D341Med (cell line): ENCODE measurements around the gene ATP5PO.

Experiments used
- DNase-seq: peaks from one replicate; pipeline ENCODE4 v3.0.0; 2012; ENCODE audit warnings: low spot score

Gene ATP5PO, protein sequence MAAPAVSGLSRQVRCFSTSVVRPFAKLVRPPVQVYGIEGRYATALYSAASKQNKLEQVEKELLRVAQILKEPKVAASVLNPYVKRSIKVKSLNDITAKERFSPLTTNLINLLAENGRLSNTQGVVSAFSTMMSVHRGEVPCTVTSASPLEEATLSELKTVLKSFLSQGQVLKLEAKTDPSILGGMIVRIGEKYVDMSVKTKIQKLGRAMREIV

DNA sequence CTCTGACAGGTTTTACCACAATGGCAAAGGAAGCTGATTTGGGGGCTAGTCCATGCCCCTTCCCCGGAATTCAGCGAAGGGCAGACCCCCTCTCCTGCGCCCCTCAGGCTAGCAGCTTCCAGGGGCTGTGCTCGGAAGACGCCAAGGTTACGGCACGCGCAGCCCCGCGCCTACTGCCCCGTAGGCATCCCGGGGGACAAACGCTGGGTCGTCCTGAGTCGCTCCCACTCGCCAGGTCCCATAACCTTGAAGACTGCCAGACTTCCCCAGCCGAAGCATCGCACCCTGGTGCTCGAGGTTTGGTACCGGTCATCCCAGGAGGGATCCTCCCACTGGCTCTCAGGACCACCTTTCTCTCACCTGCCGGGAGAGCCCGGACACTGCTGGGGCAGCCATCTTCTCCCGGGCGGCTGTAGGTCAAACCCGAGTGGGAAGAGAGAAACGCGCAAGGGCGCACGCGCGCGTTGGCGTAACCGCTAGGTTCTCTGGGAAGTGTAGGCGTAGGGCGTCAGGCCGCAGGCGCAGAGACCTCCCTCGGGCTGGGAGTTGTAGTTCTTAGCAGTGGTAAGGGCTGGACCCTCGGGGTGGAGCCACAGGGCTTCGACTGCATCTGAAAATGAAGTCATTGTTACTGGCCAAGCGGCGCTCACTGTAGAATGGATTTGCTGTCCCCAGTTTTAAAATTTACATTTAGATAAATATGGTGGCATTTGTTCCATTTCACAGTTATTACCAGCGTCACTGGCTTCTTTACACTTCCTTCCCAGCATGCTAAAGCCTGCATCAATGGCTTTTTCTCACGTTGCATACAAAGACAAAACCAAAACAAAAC lies at the start of gene ATP5PO:
TSS of gene ATP5PO (minus strand) at position 437 of the 832 bp plus-strand sequence. CDS start at position 396, 41 bp downstream.
- peak; percentile 97 for DNase-seq

- no peak for DNase-seq
Measured at GRCh38 chr21:33964706-33965325, 49.2 kb upstream of the ATP5PO start.

DNA sequence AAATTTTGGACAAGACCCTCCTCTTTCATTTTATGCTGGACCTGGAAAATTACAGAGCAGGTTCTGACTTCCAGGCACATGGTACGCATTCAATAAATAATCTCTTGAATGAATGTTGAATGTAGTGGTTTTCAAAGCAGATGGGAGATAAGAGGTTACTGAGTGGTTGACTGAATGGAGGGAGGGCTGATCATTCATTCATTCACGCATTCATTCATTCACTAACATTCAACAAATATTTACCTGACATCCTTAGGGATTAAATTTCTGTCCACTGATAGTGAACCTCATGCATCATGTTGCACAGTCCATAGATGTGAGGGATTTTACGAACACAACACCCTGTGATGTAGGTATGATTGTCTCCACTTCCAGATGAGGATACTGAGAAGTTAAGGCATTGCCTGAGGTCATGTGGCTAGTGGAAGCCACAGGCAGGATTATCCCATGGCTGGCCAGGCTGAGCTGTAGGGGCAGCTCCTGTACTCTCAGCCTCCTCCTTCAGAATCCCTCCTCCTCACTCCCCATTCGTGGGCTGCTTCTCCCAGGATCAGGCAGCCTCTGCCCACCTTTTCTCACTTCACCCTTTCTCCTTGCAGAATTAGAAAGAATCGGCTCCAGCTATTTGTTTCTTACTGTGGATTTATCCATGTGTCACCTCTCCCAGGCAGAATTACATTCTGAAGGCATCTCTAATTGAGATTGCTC lies 48.4 kb upstream of the ATP5PO start:
- DNase-seq: no peak

GRCh38 chr21:33962290-33962689 lies 46.7 kb upstream of the ATP5PO start:
- no peak for DNase-seq

DNA sequence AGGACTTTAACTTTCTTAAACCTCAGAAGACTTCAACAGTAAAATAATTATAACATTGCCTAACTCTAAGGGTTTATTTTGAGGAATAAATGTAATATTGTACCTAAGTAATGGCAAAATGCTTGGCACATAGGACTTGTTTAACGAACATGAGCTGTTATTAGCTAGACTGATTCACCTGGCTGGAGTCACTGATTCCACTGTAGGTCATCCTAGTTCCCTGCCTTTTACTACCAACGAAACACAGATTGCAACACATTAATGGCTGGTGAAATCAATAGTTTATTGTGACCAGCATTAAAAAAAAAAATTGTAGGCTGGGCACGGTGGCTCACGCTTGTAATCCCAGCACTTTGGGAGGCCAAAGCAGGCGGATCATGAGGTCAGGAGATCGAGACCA lies 45.5 kb upstream of the ATP5PO start:
- no peak for DNase-seq

DNA sequence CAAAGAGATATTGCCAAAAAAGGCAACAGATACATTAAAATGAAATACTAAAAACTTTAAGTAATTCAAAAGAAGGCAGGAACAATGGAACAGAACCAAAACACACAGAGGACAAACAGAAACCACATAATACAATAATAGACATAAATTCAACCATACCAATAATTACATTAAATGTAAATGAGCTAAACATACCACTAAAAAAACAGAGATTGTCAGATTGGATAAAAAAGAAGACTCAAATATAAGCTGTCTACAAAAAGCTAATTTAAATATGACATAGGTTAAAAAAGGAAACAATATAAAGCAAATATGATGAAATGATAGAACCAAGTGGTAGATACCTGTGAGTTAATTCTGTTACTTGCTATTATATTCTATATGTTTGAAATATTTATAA lies 44.1 kb upstream of the ATP5PO start:
- DNase-seq: no peak

- DNase-seq: no peak
Measured at GRCh38 chr21:33954395-33954794, 38.8 kb upstream of the ATP5PO start.

DNA sequence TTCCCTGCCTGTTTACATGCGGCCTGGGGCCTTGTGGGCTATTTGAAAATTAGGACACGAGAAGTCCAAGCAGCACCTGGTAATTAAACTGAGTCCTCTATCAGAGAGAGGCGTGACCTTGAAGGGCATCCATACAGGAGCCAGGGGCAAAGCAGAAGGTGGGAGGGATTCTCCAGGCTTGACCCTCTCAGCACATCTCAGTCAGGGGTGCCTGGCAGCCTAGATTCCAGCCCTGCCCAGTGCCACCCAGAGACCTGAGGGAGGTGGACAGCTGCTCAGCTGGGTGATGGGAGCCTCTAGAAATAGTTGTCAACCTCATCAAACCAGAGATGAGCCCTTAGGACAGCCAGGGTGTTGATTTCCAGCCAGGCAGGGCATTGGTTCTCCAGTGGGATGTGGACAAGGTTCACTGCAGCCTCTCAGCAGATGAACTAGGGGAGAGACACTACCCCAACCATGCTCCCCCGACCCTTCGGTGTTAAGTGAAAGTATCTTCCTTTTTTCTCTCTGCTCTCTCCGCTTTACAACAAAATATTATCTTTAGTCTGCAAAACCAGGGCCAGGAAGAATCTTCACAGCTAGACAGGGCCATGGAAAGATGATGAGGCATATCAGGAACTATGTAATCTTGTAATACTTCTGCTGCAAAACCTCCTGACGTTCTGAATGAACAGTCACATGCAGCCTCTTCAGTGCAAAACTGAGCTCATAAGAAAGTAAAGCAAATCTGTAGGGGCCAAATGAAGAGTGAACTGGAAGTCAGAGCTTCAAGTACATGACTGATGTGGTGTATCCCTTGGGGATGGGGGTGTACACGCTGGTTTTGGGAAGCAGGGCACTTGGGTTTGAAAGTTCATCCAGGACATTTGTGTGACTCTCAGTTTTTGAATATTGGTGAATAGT lies 35.9 kb upstream of the ATP5PO start:
- no peak for DNase-seq

- no peak for DNase-seq
Measured at GRCh38 chr21:33950431-33951079, 35.0 kb upstream of the ATP5PO start.

DNA sequence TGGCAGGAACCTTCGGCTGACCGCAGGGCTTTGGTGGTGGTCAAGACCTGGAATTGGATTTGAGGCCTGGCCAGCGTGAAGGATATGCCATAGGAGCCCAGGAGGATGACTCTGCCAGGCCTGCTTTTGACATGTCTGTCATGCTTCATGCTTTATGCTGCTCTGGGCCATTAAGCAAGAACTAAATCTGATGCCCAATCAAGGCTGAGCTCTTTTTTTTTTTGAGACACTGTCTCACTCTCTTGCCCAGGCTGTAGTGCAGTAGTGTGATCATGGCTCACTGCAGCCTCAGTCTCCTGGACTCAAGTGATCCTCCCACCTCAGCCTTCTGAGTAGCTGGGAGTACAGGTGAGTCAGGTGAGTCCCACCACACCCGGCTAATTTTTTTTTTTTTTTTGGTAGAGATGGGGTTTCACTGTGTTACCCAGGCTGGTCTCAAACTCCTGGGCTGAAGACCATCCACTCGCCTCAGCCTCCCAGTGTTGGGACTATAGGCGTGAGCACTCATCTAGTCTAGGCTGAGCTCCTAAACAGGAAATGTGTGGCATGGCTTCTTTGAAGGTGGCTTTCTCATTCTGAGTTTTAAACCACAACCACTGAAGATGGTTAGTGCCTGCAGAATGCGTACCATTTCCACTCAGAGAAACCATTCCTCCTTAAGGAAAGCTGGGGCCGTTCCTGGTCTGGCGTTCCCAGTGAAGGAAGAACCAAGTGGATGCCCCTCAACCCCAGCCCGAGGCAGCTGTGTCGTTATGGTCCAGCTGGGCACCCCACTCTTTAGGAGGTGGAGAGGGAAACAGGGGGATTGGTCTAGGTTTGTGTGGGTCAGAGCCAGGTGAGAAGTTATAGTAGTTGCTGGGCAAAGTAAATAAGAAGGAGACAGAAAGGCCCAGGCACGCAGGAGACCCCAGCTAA lies 34.2 kb upstream of the ATP5PO start:
- DNase-seq: no peak

DNA sequence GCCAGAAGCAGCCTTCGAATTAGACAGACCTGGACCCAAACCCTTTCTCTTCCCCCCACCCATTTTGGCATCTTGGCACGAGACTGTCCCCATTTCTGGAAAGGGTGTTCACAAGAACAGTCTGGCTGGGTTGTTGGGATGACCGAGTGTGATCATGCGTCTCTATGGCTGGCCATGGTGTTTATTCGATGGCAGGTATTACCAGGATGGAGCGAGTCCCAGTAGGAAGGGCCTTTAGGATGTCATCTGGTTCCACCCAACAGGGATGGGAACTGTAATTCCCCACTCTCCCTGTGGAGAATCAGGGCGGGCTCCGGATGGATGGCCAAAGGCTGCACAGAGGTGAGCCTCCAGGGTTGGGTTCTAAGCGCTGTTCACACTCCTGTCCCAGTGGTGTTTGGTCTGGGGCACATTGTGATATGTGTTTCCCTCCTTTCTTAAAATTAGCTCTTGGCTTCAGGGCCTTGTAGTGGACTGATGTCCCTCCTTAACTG lies 33.4 kb upstream of the ATP5PO start:
- no peak for DNase-seq

GRCh38 chr21:33948096-33948950 lies 32.7 kb upstream of the ATP5PO start:
- peak; percentile 48 for DNase-seq

DNA sequence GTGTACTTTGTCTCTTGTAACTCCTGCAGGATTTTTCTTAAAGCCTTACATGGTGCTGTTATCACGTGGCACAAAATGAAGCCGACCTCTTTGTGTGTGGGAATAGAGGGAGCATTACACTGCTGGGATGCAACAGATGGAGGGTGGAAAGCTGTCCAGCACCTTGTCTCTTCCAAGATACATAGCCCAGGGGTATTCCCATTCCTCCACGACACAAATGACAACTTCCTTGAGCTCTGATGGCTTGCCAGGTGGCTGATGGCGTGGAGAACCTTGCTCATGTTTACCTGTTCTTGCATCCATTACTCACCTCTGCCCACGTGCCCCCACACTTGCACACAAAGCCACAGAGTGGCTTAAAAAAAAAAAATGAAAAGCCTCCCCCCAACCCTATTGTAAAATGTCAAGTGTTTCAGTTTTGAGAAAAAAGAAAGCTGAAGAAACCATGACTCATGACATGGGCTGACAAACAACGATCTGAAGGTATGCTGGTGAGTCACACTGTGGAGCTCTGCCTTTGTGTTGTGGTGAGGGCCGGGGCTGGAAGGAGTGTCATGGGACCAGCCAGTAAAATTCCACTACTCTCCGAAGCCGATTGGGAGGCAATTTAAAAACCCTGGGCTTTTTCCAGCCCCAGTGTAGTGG lies 32.0 kb upstream of the ATP5PO start:
- DNase-seq: no peak

DNA sequence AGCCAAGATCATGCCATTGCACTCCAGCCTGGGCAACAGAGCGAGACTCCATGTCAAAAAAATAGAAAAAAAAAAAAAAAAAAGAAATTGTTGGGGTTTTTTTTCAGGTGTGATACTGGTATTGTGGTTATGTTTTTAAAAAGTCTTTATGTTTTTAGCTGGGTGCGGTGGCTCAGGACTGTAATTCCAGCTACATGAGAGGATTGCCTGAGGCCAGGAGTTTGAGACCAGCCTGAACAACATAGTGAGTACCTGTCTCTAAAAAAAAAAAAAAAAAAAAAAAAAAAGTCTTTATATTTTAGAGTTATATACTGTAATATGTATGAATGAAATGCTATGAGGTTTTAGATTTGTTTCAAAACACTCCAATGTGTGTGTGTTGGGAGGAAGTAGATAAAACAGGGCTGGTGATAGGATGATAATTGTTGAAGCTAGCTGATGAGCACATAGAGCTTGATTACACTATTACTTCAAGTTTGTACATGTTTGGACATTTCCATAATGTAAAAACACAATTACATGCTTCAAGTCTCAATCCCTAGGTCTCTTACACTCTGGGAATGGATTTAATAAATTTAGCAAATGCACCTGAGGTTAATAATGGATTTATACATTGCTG lies 30.2 kb upstream of the ATP5PO start:
- DNase-seq: no peak

DNA sequence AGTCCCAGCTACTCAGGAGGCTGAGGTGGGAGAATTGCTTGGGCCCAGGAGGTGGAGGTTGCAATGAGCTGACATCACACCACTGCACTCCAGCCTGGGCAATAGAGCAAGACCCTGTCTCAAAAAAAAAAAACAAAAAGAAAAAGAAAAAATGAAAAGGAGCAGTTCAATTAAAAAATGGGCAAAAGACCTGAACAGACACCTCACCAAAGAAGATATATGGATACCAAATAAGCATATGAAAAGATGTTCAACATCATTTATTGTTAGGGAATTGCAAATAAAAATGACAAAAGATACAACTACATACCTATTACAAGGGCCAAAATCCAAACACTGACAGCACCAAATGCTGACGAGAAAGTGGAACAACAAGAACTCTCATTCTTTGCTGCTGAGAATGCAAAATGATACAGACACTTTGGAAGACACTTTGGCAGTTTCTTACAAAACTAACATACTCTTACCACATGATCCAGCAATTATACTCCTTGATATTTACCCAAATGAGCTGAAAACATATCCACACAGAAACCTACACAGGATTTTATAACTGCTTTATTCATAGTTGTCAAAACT lies 28.7 kb upstream of the ATP5PO start:
- no peak for DNase-seq

- DNase-seq: peak; percentile 48
Measured at GRCh38 chr21:33943293-33943692, 27.7 kb upstream of the ATP5PO start.

DNA sequence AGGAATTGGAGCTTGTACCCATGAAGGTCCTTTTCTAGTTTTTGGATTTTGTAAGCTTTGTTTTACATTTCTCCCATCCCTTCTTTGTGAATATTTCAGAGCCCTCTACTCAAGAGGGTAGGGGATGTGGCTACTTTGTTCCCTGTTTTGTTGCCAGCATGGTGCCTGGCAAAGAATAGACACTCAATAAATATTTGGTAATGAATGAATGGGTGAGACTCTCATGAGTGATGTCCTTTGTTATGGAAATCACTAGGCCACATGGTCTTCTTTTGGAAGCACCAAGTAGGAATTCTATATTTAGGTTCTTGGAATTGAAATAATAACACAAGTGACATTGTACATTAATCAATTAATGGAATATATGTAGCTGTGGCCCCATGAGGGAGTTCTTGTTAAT lies 26.8 kb upstream of the ATP5PO start:
- DNase-seq: no peak
